Measurements from ENCODE around the gene TALDO1.

The TALDO1 gene

DNA sequence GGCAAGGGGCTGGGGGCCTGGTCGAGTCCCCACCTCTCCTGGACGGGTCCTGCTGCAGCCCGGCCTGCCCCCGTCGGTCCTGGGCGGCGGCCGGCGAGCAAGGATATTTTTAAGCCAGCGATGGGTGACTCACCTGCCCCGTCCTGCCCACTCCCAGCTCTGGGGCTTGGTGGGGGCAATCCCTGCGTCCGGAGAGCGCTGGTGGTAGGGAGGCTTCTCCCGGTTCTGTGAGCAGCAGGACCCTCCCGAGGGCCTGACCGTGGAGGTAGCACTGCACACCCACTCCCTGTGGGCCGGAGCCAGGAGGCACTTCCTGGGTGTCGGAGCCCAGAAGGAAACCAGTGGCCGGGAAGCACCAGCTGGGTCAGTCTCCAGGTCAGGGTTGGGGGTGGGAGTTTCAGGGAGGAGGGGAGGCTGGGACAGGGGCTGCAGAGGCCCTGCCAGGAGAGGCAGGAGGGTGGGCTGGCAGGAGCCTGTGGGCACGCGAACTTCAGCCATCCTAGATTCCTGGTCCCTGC is 40.8 kb upstream of the TALDO1 start:
- H3K4me3 Mint-ChIP-seq, result no peak overlapping the region
- peaks cover 62% of the 10 kb centered on the region for H3K27me3 Mint-ChIP-seq
- H3K4me1 Mint-ChIP-seq (ENCODE audit: low read depth), result peaks cover 43% of the 10 kb centered on the region
- peaks cover 35% of the 10 kb centered on the region for H3K36me3 Mint-ChIP-seq (ENCODE audit: low read depth)
- no peak overlapping the region for H3K27ac Mint-ChIP-seq
- intact Hi-C loops (cut with micrococcal nuclease), result no loop called here
- no peaks in the 10 kb centered on the region for H3K9me3 Mint-ChIP-seq

DNA sequence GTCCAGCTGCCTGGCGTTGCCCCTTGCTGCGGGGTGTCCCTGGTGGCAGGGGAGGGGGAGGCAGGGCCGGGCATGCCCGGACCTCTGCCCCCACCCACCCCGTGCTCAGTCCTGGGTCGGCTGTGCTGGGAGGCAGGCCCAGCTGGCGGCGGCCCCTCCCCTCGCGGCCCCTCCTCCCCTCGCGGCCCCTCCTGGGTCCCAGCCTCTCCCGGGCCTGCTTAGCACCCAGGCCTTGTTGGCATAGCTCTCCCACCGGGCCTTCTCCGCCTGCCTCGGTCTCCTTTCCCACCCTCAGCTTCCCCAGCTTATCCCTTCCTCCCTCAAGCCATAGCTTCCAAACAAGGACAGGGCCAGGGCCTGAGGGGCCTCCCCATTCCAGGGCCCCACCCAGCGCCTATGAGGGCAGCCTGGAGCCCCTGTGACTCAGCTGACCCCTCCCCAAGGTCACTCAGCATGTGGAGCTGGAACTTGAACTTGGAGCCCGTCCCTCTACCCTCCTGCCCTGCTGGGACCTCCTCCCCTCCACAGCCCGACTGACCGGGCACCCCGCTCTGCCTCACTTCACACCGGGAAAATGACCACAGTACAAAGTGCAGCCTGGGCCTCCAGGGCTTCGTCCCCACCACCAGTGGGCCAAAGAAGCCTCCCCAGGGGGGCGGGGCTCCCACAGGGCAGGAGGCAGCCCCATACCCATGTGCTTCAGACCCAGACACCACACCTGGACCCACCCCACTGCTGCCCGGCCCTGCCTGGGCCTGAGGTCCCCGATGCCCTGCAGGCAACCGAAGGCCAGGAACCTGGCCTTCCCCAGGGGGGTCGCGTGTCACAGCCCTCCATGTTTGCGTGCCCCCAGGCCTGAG is 40.1 kb upstream of the TALDO1 start:
- Mint-ChIP-seq H3K27me3 (peaks cover 68% of the 10 kb centered on the region), H3K27ac (no peak overlapping the region), H3K4me3 (no peak overlapping the region), H3K9me3 (no peaks in the 10 kb centered on the region), H3K4me1 (ENCODE audit: low read depth) (peaks cover 37% of the 10 kb centered on the region), H3K36me3 (ENCODE audit: low read depth) (peaks cover 29% of the 10 kb centered on the region)
- intact Hi-C loops (cut with micrococcal nuclease), result no loop called here

DNA sequence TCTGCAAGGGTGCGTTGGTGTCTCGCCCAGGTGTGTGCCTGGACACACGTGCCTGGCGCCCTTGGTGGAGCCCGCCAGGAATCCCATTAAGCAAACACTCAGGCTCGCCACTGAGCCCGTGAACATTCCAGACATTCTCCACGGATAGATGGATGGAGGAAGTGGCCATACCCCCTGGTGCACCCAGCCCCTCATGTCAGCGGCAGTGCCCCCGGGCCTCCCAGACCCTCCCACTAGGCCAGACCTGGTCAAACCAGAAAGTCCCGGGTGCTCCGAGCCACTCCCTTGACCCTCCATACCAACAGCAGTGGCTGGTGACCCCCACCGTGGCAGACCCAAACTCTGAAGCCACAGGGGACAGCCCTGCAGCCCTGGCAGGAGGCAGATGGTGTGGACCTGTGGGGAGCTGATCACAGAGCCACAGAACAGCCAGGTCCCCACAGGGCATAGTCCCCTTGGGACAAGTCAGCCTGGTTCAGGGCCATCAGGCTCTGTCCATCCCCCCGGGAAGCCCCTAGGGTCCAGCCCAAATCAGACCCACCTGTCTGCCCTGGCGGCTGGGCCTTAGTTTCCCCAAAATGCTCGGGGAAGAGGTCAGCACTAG is 39.3 kb upstream of the TALDO1 start:
- intact Hi-C loops (cut with micrococcal nuclease), result no loop called here
- Mint-ChIP-seq H3K9me3 (no peaks in the 10 kb centered on the region), H3K27ac (no peak overlapping the region), H3K36me3 (ENCODE audit: low read depth) (peaks cover 22% of the 10 kb centered on the region), H3K27me3 (peaks cover 74% of the 10 kb centered on the region), H3K4me3 (no peak overlapping the region), H3K4me1 (ENCODE audit: low read depth) (peaks cover 30% of the 10 kb centered on the region)

DNA sequence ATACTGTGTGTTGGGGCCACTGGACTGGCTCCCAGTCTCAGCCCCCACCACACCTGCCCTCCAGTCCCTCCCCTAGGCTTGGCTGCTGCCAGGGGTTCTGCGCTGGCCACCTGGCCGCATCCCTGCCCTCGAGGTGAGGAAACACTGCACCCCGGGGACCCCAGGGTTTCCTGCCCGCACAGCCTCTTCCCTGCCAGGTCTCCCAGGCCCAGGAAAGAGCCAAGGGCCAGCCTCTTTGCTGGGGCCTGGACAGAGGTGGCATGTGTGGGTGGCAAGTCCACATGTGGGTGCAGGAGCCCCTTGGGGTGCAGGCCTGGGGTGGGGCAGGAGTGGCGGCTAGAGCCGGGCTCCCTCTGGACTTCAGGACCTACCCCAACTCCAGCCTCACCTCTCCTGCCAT is 38.8 kb upstream of the TALDO1 start:
- Mint-ChIP-seq H3K4me1 (ENCODE audit: low read depth) (peaks cover 24% of the 10 kb centered on the region), H3K9me3 (no peaks in the 10 kb centered on the region), H3K4me3 (no peak overlapping the region), H3K27ac (no peak overlapping the region), H3K36me3 (ENCODE audit: low read depth) (peaks cover 19% of the 10 kb centered on the region), H3K27me3 (peaks cover 80% of the 10 kb centered on the region)
- intact Hi-C loops (cut with micrococcal nuclease), result no loop called here

DNA sequence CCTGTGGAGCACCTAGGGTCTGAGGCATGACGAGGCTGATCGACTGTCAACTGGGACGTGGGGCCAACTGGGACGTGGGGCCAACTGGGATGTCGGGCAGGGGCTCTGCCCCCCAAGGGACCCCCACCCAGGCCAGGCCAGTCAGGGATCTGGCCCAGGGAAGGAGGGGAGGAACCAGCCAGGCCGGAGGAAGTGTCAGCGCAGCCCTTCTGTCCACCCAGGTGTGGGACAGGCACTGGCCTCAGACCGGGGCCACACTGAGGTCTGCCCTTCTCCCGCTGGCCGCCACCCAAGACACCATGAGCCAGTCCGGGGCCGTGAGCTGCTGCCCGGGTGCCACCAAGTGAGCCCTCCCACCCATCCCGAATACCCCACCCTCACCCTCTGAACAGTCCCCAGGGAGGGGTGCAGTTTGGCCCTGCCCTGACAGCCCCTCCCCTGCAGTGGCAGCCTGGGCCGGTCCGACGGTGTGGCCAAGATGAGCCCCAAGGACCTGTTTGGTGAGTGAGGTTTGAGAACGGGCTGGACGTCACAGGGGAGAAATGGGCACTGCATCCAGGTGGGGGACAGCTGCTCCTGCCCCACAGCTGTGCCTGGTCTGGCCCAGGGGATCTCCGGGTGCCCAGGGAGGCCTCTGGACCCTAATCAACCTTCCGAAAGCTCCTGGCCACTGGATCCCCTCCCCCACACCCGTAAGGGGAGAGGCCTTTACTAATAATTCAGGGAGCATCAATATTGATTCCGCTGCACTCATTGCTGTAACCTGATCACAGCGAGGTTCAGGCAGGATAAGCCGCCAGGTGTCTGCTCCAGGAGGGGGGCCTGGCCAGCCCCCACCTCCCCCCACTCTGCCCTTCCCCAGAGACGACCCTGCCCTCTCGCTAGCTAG is 37.9 kb upstream of the TALDO1 start:
- Mint-ChIP-seq H3K27me3 (peaks cover 84% of the 10 kb centered on the region), H3K27ac (no peak overlapping the region), H3K4me1 (ENCODE audit: low read depth) (peaks cover 24% of the 10 kb centered on the region), H3K36me3 (ENCODE audit: low read depth) (peaks cover 10% of the 10 kb centered on the region), H3K9me3 (no peaks in the 10 kb centered on the region), H3K4me3 (no peak overlapping the region)
- intact Hi-C loops (cut with micrococcal nuclease), result no loop called here

DNA sequence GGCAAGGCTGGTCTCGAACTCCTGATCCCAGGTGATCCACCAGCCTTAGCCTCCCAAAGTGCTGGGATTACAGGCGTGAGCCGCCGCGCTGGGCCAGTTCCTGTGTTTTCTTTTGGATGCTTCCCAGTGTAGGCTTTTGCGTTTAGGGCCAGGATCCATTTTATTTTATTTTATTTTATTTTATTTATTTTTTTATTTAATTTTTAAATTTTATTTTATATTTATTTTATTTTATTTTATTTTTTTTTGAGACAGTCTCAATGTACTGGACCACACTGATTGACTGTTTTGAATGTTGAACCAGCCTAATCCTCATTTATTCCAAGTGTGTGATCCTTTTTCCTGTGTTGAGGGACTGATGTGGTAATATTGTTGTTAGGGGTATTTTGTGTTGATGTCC is 32.8 kb upstream of the TALDO1 start:
- no peak overlapping the region for H3K27ac Mint-ChIP-seq

DNA sequence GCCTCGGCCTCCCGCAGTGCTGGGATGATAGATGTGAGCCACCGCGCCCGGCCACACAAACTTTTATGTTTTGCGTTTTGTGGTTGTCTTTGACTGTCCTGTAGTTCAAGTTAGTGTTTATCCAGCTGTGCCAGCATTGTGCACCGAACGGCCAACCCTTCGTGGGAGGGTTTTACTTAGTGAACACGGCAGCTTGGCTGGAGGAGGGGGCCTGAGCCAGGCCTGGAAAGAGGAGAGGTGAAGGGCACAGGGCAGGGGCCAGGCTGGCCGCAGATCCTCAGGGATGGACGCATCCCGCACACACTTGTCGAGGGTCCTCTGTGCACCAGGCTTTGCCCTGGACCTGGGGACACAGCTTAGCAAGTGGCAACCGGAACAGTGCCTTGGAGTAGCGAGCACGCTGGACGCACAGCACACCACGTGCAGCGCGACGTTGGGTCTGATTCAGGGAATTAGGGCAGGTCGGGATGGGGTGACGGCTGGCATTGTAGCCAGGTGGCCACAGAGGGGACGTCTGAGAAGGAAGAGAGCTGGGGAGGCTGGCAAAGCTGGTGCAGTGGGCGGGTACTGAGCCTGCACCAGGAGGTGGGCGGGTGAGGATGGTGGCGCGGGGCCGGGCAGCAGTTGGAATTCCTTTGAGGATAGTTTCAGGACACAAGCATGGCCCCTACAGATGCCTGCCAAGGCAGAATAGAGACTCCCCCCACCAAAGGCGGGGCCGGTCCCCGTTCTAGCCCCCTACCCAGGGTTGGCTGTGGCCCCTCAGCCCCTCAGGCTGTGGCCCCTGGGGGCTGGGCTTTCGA is 27.8 kb upstream of the TALDO1 start:
- intact Hi-C loops (cut with micrococcal nuclease), result loop anchor here (5.0 kb wide), 1 partner anchor 162 kb away; no protein-coding TSS in a partner anchor
- no peaks in the 10 kb centered on the region for H3K9me3 Mint-ChIP-seq
- H3K27ac Mint-ChIP-seq, result no peak overlapping the region
- H3K27me3 Mint-ChIP-seq, result peaks cover 84% of the 10 kb centered on the region
- no peaks in the 10 kb centered on the region for H3K36me3 Mint-ChIP-seq (ENCODE audit: low read depth)
- no peak overlapping the region for H3K4me3 Mint-ChIP-seq
- H3K4me1 Mint-ChIP-seq (ENCODE audit: low read depth), result peaks cover 18% of the 10 kb centered on the region

More for the DNA sequence above, 32.8 kb upstream of the TALDO1 start:
- Mint-ChIP-seq H3K4me3 (no peak overlapping the region), H3K4me1 (ENCODE audit: low read depth) (peaks cover 15% of the 10 kb centered on the region), H3K36me3 (ENCODE audit: low read depth) (no peaks in the 10 kb centered on the region), H3K27me3 (peaks cover 82% of the 10 kb centered on the region), H3K9me3 (no peaks in the 10 kb centered on the region)
- intact Hi-C loops (cut with micrococcal nuclease), result no loop called here

DNA sequence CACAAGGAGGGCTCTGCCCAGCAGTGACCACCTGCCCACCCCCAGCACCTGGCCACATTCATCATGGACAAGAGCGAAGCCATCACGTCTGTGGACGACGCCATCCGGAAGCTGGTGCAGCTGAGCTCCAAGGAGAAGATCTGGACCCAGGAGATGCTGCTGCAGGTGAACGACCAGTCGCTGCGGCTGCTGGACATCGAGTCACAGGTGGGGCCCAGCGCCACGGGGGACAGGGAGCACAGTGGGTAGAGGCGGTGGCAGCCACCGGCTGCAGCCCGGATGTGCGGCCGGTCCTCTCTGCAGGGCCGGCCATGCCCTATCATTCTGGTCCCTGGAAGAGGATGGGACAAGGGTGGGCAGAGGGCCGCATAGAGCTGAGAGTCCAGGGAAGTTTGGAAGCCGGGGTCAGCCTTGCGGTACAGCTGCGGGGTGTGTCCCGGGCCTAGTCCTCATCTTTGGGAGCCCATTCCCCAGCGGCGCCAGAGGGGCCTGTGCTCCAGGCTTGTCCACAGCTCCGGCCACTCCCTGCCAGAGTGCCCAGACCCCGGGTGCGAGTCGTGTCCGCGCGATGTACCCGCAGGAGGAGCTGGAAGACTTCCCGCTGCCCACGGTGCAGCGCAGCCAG is 27.1 kb upstream of the TALDO1 start:
- Mint-ChIP-seq H3K36me3 (ENCODE audit: low read depth) (no peaks in the 10 kb centered on the region), H3K27me3 (peaks cover 85% of the 10 kb centered on the region), H3K4me3 (peak overlapping the region; percentile 53), H3K4me1 (ENCODE audit: low read depth) (peaks cover 19% of the 10 kb centered on the region), H3K9me3 (no peaks in the 10 kb centered on the region), H3K27ac (no peak overlapping the region)
- intact Hi-C loops (cut with micrococcal nuclease), result loop anchor here (5.0 kb wide), 1 partner anchor 163 kb away; no protein-coding TSS in a partner anchor

DNA sequence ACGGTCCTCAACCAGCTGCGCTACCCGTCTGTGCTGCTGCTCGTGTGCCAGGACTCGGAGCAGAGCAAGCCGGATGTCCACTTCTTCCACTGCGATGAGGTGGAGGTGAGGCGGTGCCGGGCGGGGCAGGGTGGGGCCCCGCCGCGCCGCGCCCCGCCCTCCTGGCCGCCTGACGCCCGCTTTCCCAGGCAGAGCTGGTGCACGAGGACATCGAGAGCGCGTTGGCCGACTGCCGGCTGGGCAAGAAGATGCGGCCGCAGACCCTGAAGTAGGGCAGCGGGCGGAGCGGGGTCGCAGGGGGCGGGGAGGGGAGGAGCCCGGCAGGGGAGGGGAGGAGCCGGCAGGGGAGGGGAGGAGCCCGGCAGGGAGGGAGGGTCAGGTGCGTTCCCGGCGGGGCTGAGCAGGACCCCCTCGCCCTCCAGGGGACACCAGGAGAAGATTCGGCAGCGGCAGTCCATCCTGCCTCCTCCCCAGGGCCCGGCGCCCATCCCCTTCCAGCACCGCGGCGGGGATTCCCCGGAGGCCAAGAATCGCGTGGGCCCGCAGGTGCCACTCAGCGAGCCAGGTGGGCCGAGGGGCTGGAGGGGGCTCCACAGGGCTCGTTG is 26.5 kb upstream of the TALDO1 start:
- intact Hi-C loops (cut with micrococcal nuclease), result loop anchor here (5.0 kb wide), 1 partner anchor 163 kb away; no protein-coding TSS in a partner anchor
- peak overlapping the region; percentile 53 for H3K4me3 Mint-ChIP-seq
- no peaks in the 10 kb centered on the region for H3K36me3 Mint-ChIP-seq (ENCODE audit: low read depth)
- H3K4me1 Mint-ChIP-seq (ENCODE audit: low read depth), result peaks cover 23% of the 10 kb centered on the region
- no peaks in the 10 kb centered on the region for H3K9me3 Mint-ChIP-seq
- peaks cover 89% of the 10 kb centered on the region for H3K27me3 Mint-ChIP-seq
- H3K27ac Mint-ChIP-seq, result peak overlapping the region; percentile 27

DNA sequence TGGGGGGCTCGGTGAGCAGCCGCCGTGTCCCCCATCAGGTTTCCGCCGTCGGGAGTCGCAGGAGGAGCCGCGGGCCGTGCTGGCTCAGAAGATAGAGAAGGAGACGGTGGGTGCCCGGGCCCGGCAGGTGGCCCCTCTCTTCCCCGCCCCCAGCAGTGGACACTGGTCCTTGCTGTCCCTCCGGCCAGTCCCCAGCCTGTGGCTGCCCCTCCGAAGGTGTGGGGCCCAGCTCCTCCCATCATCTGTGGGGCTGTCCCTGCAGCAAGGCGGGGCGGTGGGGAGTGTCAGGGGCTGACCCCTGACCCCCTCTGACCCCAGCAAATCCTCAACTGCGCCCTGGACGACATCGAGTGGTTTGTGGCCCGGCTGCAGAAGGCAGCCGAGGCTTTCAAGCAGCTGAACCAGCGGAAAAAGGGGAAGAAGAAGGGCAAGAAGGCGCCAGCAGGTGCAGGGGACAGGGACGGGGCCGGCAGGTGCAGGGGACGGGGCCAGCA is 26.0 kb upstream of the TALDO1 start:
- Mint-ChIP-seq H3K27ac (peak overlapping the region; percentile 27), H3K27me3 (peaks cover 90% of the 10 kb centered on the region), H3K4me3 (peak overlapping the region; percentile 43), H3K4me1 (ENCODE audit: low read depth) (peaks cover 23% of the 10 kb centered on the region), H3K9me3 (no peaks in the 10 kb centered on the region), H3K36me3 (ENCODE audit: low read depth) (no peaks in the 10 kb centered on the region)
- intact Hi-C loops (cut with micrococcal nuclease), result loop anchor here (5.0 kb wide), 1 partner anchor 164 kb away; no protein-coding TSS in a partner anchor

DNA sequence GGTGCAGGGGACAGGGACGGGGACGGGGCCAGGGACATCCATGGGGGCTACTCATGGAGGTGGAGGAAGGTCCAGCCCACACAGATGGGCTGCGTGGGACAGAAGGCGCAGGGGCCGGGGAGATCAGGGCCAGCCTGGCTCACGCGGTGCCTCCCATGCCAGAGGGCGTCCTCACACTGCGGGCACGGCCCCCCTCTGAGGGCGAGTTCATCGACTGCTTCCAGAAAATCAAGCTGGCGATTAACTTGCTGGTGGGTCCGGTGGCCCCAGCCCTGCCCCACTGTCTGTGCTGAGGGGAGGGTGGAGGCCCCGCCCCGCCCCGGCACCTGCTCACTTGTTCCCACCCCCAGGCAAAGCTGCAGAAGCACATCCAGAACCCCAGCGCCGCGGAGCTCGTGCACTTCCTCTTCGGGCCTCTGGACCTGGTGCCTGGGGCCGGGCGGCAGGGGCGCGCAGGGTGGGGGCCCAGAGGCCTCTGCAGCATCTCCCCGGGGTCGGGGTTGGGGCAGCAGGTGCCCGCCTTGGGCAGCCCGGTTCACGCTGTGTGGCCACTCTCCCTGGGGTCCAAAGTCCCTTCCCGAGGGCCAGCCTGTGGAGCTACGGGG is 25.4 kb upstream of the TALDO1 start:
- peak overlapping the region; percentile 27 for H3K27ac Mint-ChIP-seq
- H3K27me3 Mint-ChIP-seq, result peaks cover 90% of the 10 kb centered on the region
- H3K4me3 Mint-ChIP-seq, result peak overlapping the region; percentile 43
- intact Hi-C loops (cut with micrococcal nuclease), result loop anchor here (5.0 kb wide), 1 partner anchor 165 kb away; no protein-coding TSS in a partner anchor
- no peaks in the 10 kb centered on the region for H3K36me3 Mint-ChIP-seq (ENCODE audit: low read depth)
- peaks cover 28% of the 10 kb centered on the region for H3K4me1 Mint-ChIP-seq (ENCODE audit: low read depth)
- H3K9me3 Mint-ChIP-seq, result no peaks in the 10 kb centered on the region

DNA sequence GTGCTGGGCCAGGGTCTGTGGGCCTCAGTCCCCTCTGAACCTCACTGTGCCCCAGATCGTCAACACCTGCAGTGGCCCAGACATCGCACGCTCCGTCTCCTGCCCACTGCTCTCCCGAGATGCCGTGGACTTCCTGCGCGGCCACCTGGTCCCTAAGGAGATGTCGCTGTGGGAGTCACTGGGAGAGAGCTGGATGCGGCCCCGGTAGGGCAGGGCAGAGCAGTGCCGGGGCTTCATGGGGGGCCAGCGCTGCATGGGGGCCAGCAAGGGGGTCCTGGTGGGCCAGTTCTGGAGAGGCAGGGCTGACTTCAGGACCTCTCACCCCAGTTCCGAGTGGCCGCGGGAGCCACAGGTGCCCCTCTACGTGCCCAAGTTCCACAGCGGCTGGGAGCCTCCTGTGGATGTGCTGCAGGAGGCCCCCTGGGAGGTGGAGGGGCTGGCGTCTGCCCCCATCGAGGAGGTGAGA is 24.9 kb upstream of the TALDO1 start:
- no peaks in the 10 kb centered on the region for H3K36me3 Mint-ChIP-seq (ENCODE audit: low read depth)
- no peak overlapping the region for H3K27ac Mint-ChIP-seq
- peaks cover 28% of the 10 kb centered on the region for H3K4me1 Mint-ChIP-seq (ENCODE audit: low read depth)
- H3K9me3 Mint-ChIP-seq, result no peaks in the 10 kb centered on the region
- intact Hi-C loops (cut with micrococcal nuclease), result loop anchor here (5.0 kb wide), 1 partner anchor 165 kb away; no protein-coding TSS in a partner anchor
- H3K27me3 Mint-ChIP-seq, result peaks cover 90% of the 10 kb centered on the region
- H3K4me3 Mint-ChIP-seq, result no peak overlapping the region

All from dendritic cell treated with granulocyte-macrophage colony-stimulating factor and Interleukin-4, amounts not matched to agents 40 ng/mL and 50 ng/mL, for 4 days (primary cell).